K562 (cell line): Measurements from ENCODE around the gene ANO9. TPM values are rescaled to one million over a fixed set of nuclear protein-coding genes. Genes with fewer than 3 reads are reported as not detected.

Experiments
- ATAC-seq: fragments of 200-7000 bp; cut with Tn5 transposase; 3 replicates; pipeline ENCODE4 v1.9.1; 2020; ENCODE audit warnings: moderate library complexity
- BruUV-seq: library from RNA; stranded (reverse); fragments of 400-500 nt; replicated peaks from 2 replicates; lab custom pipeline; 2021; lab: Mats Ljungman, UMichigan
- CTCF ChIA-PET: fragments of 300-600 bp; formaldehyde crosslinking; extraction: SDS; loops from one replicate; lab custom pipeline; 2021; ENCODE audit warnings: low intra/inter-chr PET ratio; lab: Yijun Ruan, JAX
- POLR2A ChIA-PET: fragments of 300-600, 350-650 bp; sonication (Branson Sonifier 250); formaldehyde crosslinking; extraction: SDS; loops from one replicate; lab custom pipeline; 2021; ENCODE audit warnings: antibody characterized with exemption, inconsistent platforms; lab: Yijun Ruan, JAX
- DNase-seq, 4 experiments: peaks; one replicate each; pipeline versions ENCODE4 v3.0.0 to v3.0.0-alpha.2; 2011 to 2018; ENCODE audit warnings: low spot score in 3 of 4, mixed read lengths in 3 of 4; ENCODE audit errors: extremely low read depth in 1 of 4
- FAIRE-seq: peaks from 2 replicates; lab custom pipeline; 2011; peaks lifted over from hg19 to GRCh38; lab: Jason Lieb, UNC
- H2AFZ ChIP-seq: 2 replicates; pipeline ENCODE4 v1.6.0; 2011; ENCODE audit warnings: low read depth, low read length, control low read depth, inconsistent platforms
- H3K27ac ChIP-seq: fragments of 200-600 bp; 3 replicates; pipeline ENCODE4 v1.8.0; 2011; ENCODE audit warnings: low read depth, mild to moderate bottlenecking, control low read depth, inconsistent platforms, low read length, moderate library complexity, mixed read lengths; ENCODE audit errors: extremely low read depth
- H3K27me3 ChIP-seq, 2 experiments: fragments of 300-600 bp in 1 of 2; 2 replicates in 1 of 2; 3 replicates in 1 of 2; pipeline versions ENCODE4 v1.6.0 to v1.8.0; 2011; ENCODE audit warnings: inconsistent platforms in 2 of 2, low read length in 2 of 2, mild to moderate bottlenecking in 1 of 2, mixed read lengths in 1 of 2, moderate library complexity in 1 of 2; ENCODE audit not compliant: control insufficient read depth in 2 of 2, insufficient read depth in 2 of 2
- H3K36me3 ChIP-seq: fragments of 300-600 bp; 3 replicates; pipeline ENCODE4 v1.8.0; 2011; ENCODE audit warnings: mild to moderate bottlenecking, low read length, inconsistent platforms; ENCODE audit not compliant: control insufficient read depth, insufficient read depth
- H3K4me1 ChIP-seq, 2 experiments: fragments of 200-600 bp in 1 of 2; replicated peaks in 1 of 2; 2 replicates in 1 of 2; 3 replicates in 1 of 2; pipeline versions ENCODE4 v1.5.1 to v1.8.0; 2011; ENCODE audit warnings: inconsistent platforms in 2 of 2, low read length in 2 of 2, mild to moderate bottlenecking in 1 of 2, mixed read lengths in 1 of 2, moderate library complexity in 1 of 2; ENCODE audit not compliant: control insufficient read depth in 2 of 2, insufficient read depth in 2 of 2
- H3K4me2 ChIP-seq: 2 replicates; pipeline ENCODE4 v1.6.1; 2011; ENCODE audit warnings: low read length, control low read depth, inconsistent platforms, mixed read lengths; ENCODE audit not compliant: insufficient read depth
- H3K4me3 ChIP-seq: fragments of 200-600 bp; sonication (generic), shearing (Covaris generic); 2 replicates; pipeline ENCODE4 v1.5.1; 2016; ENCODE audit warnings: control low read depth, inconsistent platforms
- H3K79me2 ChIP-seq: fragments of 200-600 bp; 3 replicates; pipeline ENCODE4 v1.8.0; 2011; ENCODE audit warnings: low read length, inconsistent platforms; ENCODE audit not compliant: control insufficient read depth, insufficient read depth
- H3K9ac ChIP-seq, 2 experiments: 2 replicates each; pipeline versions ENCODE4 v1.6.0 to v1.6.1; 2011; ENCODE audit warnings: low read depth in 2 of 2, low read length in 2 of 2, control low read depth in 1 of 2, inconsistent platforms in 1 of 2, mild to moderate bottlenecking in 1 of 2, mixed read lengths in 1 of 2; ENCODE audit not compliant: insufficient read depth in 1 of 2
- H3K9me1 ChIP-seq: one replicate; pipeline ENCODE4 v1.6.0; 2011; ENCODE audit warnings: inconsistent platforms, mild to moderate bottlenecking, low read length, moderate library complexity; ENCODE audit not compliant: control insufficient read depth, insufficient read depth
- H3K9me3 ChIP-seq: replicated peaks from 2 replicates; pipeline ENCODE4 v1.5.1; 2011; ENCODE audit warnings: low read depth, low read length, inconsistent platforms; ENCODE audit not compliant: control insufficient read depth, insufficient read depth
- H4K20me1 ChIP-seq: replicated peaks from 2 replicates; pipeline ENCODE4 v1.6.1; 2011; ENCODE audit warnings: low read length, inconsistent platforms, mixed read lengths; ENCODE audit not compliant: control insufficient read depth, insufficient read depth
- EWSR1 ChIP-seq: fragments of 450-650 bp; IDR thresholded peaks from 2 replicates; pipeline ENCODE4 v1.6.1; 2018; ENCODE audit warnings: borderline replicate concordance, mild to moderate bottlenecking, low read depth, moderate library complexity; ENCODE audit not compliant: partially characterized antibody
- NR2F6 ChIP-seq: fragments of 450-650 bp; formaldehyde crosslinking; IDR thresholded peaks from 2 replicates; pipeline ENCODE4 v1.4.0; 2020; ENCODE audit warnings: mild to moderate bottlenecking
- POLR2G ChIP-seq: fragments of 200-400 bp; formaldehyde crosslinking; IDR thresholded peaks from 2 replicates; pipeline ENCODE4 v1.6.1; 2017; ENCODE audit warnings: low read depth, mild to moderate bottlenecking, antibody characterized with exemption, low read length, moderate library complexity
- RBM25 ChIP-seq: fragments of 200-400 bp; formaldehyde crosslinking; IDR thresholded peaks from 2 replicates; pipeline ENCODE4 v1.6.1; 2018; ENCODE audit warnings: low read length, low read depth, moderate library complexity; ENCODE audit not compliant: severe bottlenecking
- TCF7L2 ChIP-seq: fragments of 150-350 bp; IDR thresholded peaks from 2 replicates; pipeline ENCODE4 v1.6.1; 2016; ENCODE audit warnings: low read depth, mild to moderate bottlenecking, low read length, moderate library complexity
- ZC3H11A ChIP-seq: IDR thresholded peaks from 2 replicates; pipeline ENCODE4 v1.6.1; 2012; ENCODE audit warnings: low read depth, low read length, improper control_type of control experiment
- ZC3H4 ChIP-seq: sonication (generic); formaldehyde crosslinking; IDR thresholded peaks from 2 replicates; pipeline ENCODE4 v1.9.0; 2021; ENCODE audit warnings: missing genetic modification reagents, borderline replicate concordance
- whole genome bisulfite sequencing: fragments of 100-300 bp; shearing (Covaris generic); methylation state at CpG from one replicate; pipeline ENCODE4 v1.1.6; 2016; ENCODE audit warnings: low coverage, mixed read lengths; ENCODE audit not compliant: insufficient coverage; ENCODE audit errors: missing lambda C conversion rate; 5-methylcytosine and 5-hydroxymethylcytosine counted together
- in situ Hi-C: fragments of 300-500 bp; cut with MboI; formaldehyde crosslinking; loops from 4 replicates; pipeline ENCODE4 v1.15.0; 2018; ENCODE audit warnings: inconsistent platforms, mixed read lengths
- intact Hi-C: fragments of 100-400 bp; cut with micrococcal nuclease; formaldehyde crosslinking; loops from 2 replicates; pipeline ENCODE4 v1.14.2; 2022
- polyA plus RNA-seq, 8 experiments: library from polyadenylated mRNA; depleted of rRNA in 4 of 8; stranded (reverse) in 5 of 8; unstranded in 3 of 8; fragments of >200 nt; fragmentation: Nextera tagmentation in 2 of 8; fragmentation: Illumina TruSeq in 1 of 8; extraction: Ambion mirVana in 2 of 8; extraction: Trizol in 1 of 8; gene quantifications; 2 replicates each; pipeline versions ENCODE4 v1.2.1 to v1.2.3, GENCODE V29; 2011 to 2014; ENCODE audit warnings: inconsistent platforms in 1 of 8, missing spikeins in 1 of 8
- total RNA-seq, 7 experiments: library from RNA; depleted of rRNA in 6 of 7; stranded (reverse); fragments of >200 nt in 6 of 7; fragmentation: Illumina TruSeq in 2 of 7; extraction: Trizol in 2 of 7; gene quantifications; 2 replicates each; pipeline versions ENCODE4 v1.2.1 to v1.2.3, GENCODE V29; 2011 to 2021; ENCODE audit warnings: low replicate concordance in 1 of 7

ANO9 gene
- total and polyA plus RNA-seq, 9 of the 15 experiments (the other 6 are each of a cell fraction or from before 2014, with no cell fraction given): 0.20 to 14.5 (median 4.5) TPM

GRCh38 chr11:456533-456932 lies 14.7 kb upstream of the ANO9 start:
- Histone ChIP-seq H3K27me3 (no peaks in the 10 kb centered on the region), H3K9me3 (no peaks in the 10 kb centered on the region), H3K9ac (peak overlapping the region in 1 of 2 experiments; percentile 77; a peak in 2 of 4 replicates), H3K27ac (no peak overlapping the region), H3K4me1 (peaks cover 28 to 59% of the 10 kb centered on the region in 2 experiments), H3K79me2 (peaks cover 91% of the 10 kb centered on the region), H2AFZ (no peak overlapping the region), H4K20me1 (peaks cover 10% of the 10 kb centered on the region; the same call in 1 of the 2 replicates), H3K9me1 (no peaks in the 10 kb centered on the region), H3K4me2 (no peak overlapping the region), H3K4me3 (no peak overlapping the region), H3K36me3 (peaks cover 86% of the 10 kb centered on the region)
- intact Hi-C loops: no loop called here
- CTCF ChIA-PET: no interaction called here
- FAIRE-seq (no peak), DNase-seq (no peak), ATAC-seq (no peak)
- in situ Hi-C loops: no loop called here
- POLR2A ChIA-PET: interaction anchor here (0.9 kb wide), 1 partner anchor 48 kb away, joined by 6 read pairs; no protein-coding TSS in a partner anchor
- no TSS peak for BruUV-seq
- WGBS: 80% methylated on average over 7 of the region's 7 CpGs
- no peak for TF ChIP-seq ZC3H4 (CRISPR knock-in tag)
- TF ChIP-seq ZC3H11A: no peak
- TF ChIP-seq NR2F6 (CRISPR knock-in tag): no peak
- TF ChIP-seq RBM25: no peak
- no peak for TF ChIP-seq TCF7L2

GRCh38 chr11:455566-456147 lies 13.8 kb upstream of the ANO9 start:
- no peak for DNase-seq
- Histone ChIP-seq H3K9ac (peak overlapping the region in 1 of 2 experiments; percentile 76; a peak in 2 of 4 replicates), H3K4me2 (no peak overlapping the region), H3K9me1 (no peaks in the 10 kb centered on the region), H4K20me1 (peaks cover 7% of the 10 kb centered on the region; the same call in 1 of the 2 replicates), H3K36me3 (peaks cover 85% of the 10 kb centered on the region), H3K79me2 (peaks cover 91% of the 10 kb centered on the region), H3K4me3 (no peak overlapping the region), H2AFZ (no peak overlapping the region), H3K27ac (no peak overlapping the region), H3K4me1 (peaks cover 27 to 59% of the 10 kb centered on the region in 2 experiments), H3K9me3 (no peaks in the 10 kb centered on the region), H3K27me3 (no peaks in the 10 kb centered on the region)
- intact Hi-C loops: no loop called here
- in situ Hi-C loops: no loop called here
- CTCF ChIA-PET: no interaction called here
- BruUV-seq: no TSS peak
- POLR2A ChIA-PET: interaction anchor here (0.7 to 0.9 kb wide), 3 partner anchors 49 to 104 kb away, joined by 3 to 6 read pairs (median 3); no protein-coding TSS in a partner anchor
- TF ChIP-seq EWSR1: no peak
- TF ChIP-seq POLR2G: peak; percentile 31; the same call in 1 of the 2 replicates
- 87% methylated on average over 16 of the region's 23 CpGs for WGBS
- FAIRE-seq: no peak
- ATAC-seq: no peak
